Measurements from ENCODE around the gene NUBPL.

DNA sequence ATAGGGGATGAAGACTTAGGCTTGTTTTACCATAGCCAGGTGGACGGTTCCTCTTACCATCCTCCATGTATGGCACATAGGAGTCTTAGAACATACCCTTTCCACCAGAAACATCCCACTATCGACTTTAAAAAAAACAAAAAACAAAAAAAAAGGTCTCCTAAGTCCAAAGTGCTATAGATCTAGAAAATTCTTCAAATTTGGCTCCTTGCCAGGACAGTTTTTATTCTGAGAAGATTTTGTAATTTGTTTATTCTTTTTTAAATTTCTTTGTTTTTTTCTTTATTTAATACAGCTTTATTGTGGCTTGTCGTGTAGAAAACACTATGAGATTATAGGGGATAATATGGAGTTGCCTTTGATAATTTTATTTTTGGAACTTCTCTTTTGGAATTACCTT is 197.7 kb downstream of the NUBPL start:
- TF ChIP-seq, protein P1, sequence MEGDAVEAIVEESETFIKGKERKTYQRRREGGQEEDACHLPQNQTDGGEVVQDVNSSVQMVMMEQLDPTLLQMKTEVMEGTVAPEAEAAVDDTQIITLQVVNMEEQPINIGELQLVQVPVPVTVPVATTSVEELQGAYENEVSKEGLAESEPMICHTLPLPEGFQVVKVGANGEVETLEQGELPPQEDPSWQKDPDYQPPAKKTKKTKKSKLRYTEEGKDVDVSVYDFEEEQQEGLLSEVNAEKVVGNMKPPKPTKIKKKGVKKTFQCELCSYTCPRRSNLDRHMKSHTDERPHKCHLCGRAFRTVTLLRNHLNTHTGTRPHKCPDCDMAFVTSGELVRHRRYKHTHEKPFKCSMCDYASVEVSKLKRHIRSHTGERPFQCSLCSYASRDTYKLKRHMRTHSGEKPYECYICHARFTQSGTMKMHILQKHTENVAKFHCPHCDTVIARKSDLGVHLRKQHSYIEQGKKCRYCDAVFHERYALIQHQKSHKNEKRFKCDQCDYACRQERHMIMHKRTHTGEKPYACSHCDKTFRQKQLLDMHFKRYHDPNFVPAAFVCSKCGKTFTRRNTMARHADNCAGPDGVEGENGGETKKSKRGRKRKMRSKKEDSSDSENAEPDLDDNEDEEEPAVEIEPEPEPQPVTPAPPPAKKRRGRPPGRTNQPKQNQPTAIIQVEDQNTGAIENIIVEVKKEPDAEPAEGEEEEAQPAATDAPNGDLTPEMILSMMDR (IDR thresholded peaks at IDR 0.05; ENCODE audit: low read depth, low read length, poor library complexity, severe bottlenecking), result no peak
- TF ChIP-seq EZH2phosphoT487 (IDR thresholded peaks at IDR 0.05; ENCODE audit: borderline replicate concordance, low read length), result no peak

Data from DOHH2 (cell line).